HUDEP-2 (cell line): ENCODE data around the gene SNTG2.
"Not testable (repeated sequence)": the region's sequence is repeated elsewhere in the genome, so short reads cannot be mapped to it uniquely, and the experiment has no call there.

ENCODE experiments used
- DNase-seq, 76 experiments: peaks; one replicate each; lab custom pipeline; 2025; ENCODE audit not compliant: unreplicated experiment in 76 of 76; lab: John Stamatoyannopoulos, UW

The SNTG2 gene

GRCh38 chr2:1082456-1083205 lies 132.0 kb downstream of the SNTG2 start:
- no peak for DNase-seq

- no peak for DNase-seq
Observed at GRCh38 chr2:1088192-1088860, 137.7 kb downstream of the SNTG2 start.

GRCh38 chr2:1088940-1089339 lies 138.3 kb downstream of the SNTG2 start:
- no peak for DNase-seq

- DNase-seq: no peak
Observed at GRCh38 chr2:1091895-1092585, 141.4 kb downstream of the SNTG2 start.

- not testable (repeated sequence) for DNase-seq
Observed at GRCh38 chr2:1093668-1094067, 143.0 kb downstream of the SNTG2 start.

GRCh38 chr2:1097101-1097500 lies 146.5 kb downstream of the SNTG2 start:
- no peak for DNase-seq

GRCh38 chr2:1099418-1099817 lies 148.8 kb downstream of the SNTG2 start:
- no peak for DNase-seq

- DNase-seq: no peak
Observed at GRCh38 chr2:1101011-1101782, 150.5 kb downstream of the SNTG2 start.

- no peak for DNase-seq
Observed at GRCh38 chr2:1101982-1102590, 151.4 kb downstream of the SNTG2 start.

GRCh38 chr2:1104364-1104763 lies 153.7 kb downstream of the SNTG2 start:
- DNase-seq: no peak

- DNase-seq: not testable (repeated sequence)
Observed at GRCh38 chr2:1106344-1106743, 155.7 kb downstream of the SNTG2 start.

GRCh38 chr2:1115843-1116539 lies 165.3 kb downstream of the SNTG2 start:
- no peak for DNase-seq

GRCh38 chr2:1117569-1117968 lies 166.9 kb downstream of the SNTG2 start:
- DNase-seq: no peak

GRCh38 chr2:1125217-1125616 lies 174.6 kb downstream of the SNTG2 start:
- DNase-seq: no peak

- DNase-seq: no peak
Observed at GRCh38 chr2:1125633-1126370, 175.2 kb downstream of the SNTG2 start.

- no peak for DNase-seq
Observed at GRCh38 chr2:1129982-1130381, 179.3 kb downstream of the SNTG2 start.

GRCh38 chr2:1130922-1131321 lies 180.3 kb downstream of the SNTG2 start:
- no peak for DNase-seq

GRCh38 chr2:1132328-1132969 lies 181.8 kb downstream of the SNTG2 start:
- DNase-seq: no peak

- not testable (repeated sequence) for DNase-seq
Observed at GRCh38 chr2:1133896-1134295, 183.2 kb downstream of the SNTG2 start.
